Lower lobe of right lung (tissue), 2 donors: Measurements from ENCODE around the gene MICAL3. TPM values are rescaled to one million over a fixed set of nuclear protein-coding genes. Genes with fewer than 3 reads are reported as not detected.

Experiments used
- ATAC-seq, 2 donors: fragments of 200-7000 bp; cut with Tn5 transposase; one replicate each; pipeline ENCODE4 v1.9.1; 2020 to 2022; ENCODE audit warnings: mild to moderate bottlenecking in 2 of 2, moderate library complexity in 2 of 2
- DNase-seq: peaks from one replicate; pipeline ENCODE4 v3.0.0-alpha.2; 2020
- H3K27ac ChIP-seq: fragments of 200-600 bp; one replicate; pipeline ENCODE4 v1.8.0; 2022
- H3K27me3 ChIP-seq: fragments of 200-600 bp; one replicate; pipeline ENCODE4 v1.8.0; 2022; ENCODE audit warnings: low read depth
- H3K36me3 ChIP-seq: fragments of 200-600 bp; one replicate; pipeline ENCODE4 v1.8.0; 2022; ENCODE audit warnings: mild to moderate bottlenecking
- H3K4me1 ChIP-seq: fragments of 200-600 bp; one replicate; pipeline ENCODE4 v1.8.0; 2022
- H3K4me3 ChIP-seq: fragments of 200-600 bp; one replicate; pipeline ENCODE4 v1.8.0; 2022; ENCODE audit warnings: mild to moderate bottlenecking
- H3K9me3 ChIP-seq: fragments of 200-600 bp; one replicate; pipeline ENCODE4 v1.8.0; 2022
- intact Hi-C: fragments of 100-400 bp; cut with DNase I; formaldehyde crosslinking; loops from one replicate; pipeline ENCODE4 v1.11.0; 2022
- total RNA-seq: library from RNA; stranded (reverse); fragmentation: NEBNext Ultra II Directional; extraction: Animal tissue kit (Norgen Biotek cat#: 25700); gene quantifications from one replicate; pipeline ENCODE4 v1.2.1, GENCODE V29; 2021
- TF ChIP-seq, protein P1 (sequence below): fragments of 200-600 bp; IDR thresholded peaks from one replicate; pipeline ENCODE4 v1.8.0; 2022; ENCODE audit warnings: antibody characterized with exemption, mild to moderate bottlenecking
- donor health status: DM: no; HTN: yes; CAD: no; lungs with severe emphysema.

The MICAL3 gene
- total RNA-seq, 1 donor from 2014 or later, result 23.5 TPM

- TF ChIP-seq, protein P1, sequence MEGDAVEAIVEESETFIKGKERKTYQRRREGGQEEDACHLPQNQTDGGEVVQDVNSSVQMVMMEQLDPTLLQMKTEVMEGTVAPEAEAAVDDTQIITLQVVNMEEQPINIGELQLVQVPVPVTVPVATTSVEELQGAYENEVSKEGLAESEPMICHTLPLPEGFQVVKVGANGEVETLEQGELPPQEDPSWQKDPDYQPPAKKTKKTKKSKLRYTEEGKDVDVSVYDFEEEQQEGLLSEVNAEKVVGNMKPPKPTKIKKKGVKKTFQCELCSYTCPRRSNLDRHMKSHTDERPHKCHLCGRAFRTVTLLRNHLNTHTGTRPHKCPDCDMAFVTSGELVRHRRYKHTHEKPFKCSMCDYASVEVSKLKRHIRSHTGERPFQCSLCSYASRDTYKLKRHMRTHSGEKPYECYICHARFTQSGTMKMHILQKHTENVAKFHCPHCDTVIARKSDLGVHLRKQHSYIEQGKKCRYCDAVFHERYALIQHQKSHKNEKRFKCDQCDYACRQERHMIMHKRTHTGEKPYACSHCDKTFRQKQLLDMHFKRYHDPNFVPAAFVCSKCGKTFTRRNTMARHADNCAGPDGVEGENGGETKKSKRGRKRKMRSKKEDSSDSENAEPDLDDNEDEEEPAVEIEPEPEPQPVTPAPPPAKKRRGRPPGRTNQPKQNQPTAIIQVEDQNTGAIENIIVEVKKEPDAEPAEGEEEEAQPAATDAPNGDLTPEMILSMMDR, result no peak
- intact Hi-C loops, result no loop called here
- no peak overlapping the region for H3K4me3 ChIP-seq
- H3K4me1 ChIP-seq, result no peaks in the 10 kb centered on the region
- no peaks in the 10 kb centered on the region for H3K9me3 ChIP-seq
- no peak for ATAC-seq
- no peaks in the 10 kb centered on the region for H3K36me3 ChIP-seq
- no peak overlapping the region for H3K27ac ChIP-seq
- no peak for DNase-seq
- H3K27me3 ChIP-seq, result no peaks in the 10 kb centered on the region
Observed at GRCh38 chr22:18070556-18071306, 46.4 kb upstream of the MICAL3 start.

- H3K4me3 ChIP-seq, result no peak overlapping the region
- no peaks in the 10 kb centered on the region for H3K27me3 ChIP-seq
- no peak overlapping the region for H3K27ac ChIP-seq
- ATAC-seq (no peak), DNase-seq (no peak)
- no peaks in the 10 kb centered on the region for H3K36me3 ChIP-seq
- no peaks in the 10 kb centered on the region for H3K4me1 ChIP-seq
- TF ChIP-seq, protein P1, result no peak
- no peaks in the 10 kb centered on the region for H3K9me3 ChIP-seq
- intact Hi-C loops, result no loop called here
Observed at GRCh38 chr22:18070041-18070440, 45.7 kb upstream of the MICAL3 start.

- TF ChIP-seq, protein P1, result no peak
- Histone ChIP-seq H3K4me1 (no peaks in the 10 kb centered on the region), H3K27me3 (no peaks in the 10 kb centered on the region), H3K36me3 (no peaks in the 10 kb centered on the region), H3K9me3 (no peaks in the 10 kb centered on the region), H3K27ac (no peak overlapping the region), H3K4me3 (no peak overlapping the region)
- intact Hi-C loops, result no loop called here
- ATAC-seq (no peak), DNase-seq (no peak)
Observed at GRCh38 chr22:18069041-18069440, 44.7 kb upstream of the MICAL3 start.

DNA sequence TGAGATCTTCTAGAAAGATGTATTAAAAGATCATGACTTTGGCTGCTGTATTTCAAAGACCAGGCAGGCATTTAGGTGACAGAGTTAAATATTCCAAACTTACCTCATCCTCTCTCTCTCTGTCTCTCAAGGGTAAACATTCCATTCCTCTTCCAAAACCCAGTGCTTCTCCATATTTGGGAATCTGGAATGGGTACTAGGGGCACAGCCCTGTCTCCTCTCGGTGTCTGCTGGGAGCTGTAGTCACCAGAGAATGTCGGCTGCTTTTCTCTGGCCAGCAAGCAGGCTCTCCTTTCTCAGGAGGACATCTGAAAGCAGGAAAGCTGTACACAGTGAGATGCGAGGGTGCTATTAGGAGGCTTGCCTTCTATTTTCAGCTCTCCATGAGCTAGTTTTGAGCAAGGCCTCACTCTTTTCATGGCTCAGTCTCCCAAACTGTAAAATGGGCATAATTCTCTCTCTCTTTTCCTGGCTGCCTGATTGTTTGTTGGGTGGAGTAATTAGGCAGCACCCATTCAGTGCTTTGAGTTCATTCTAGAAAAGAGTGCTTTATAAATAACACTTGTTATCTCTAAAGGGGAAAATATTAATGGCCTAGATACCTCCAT lies 44.1 kb upstream of the MICAL3 start:
- ATAC-seq (no peak), DNase-seq (no peak)
- Histone ChIP-seq H3K4me3 (no peak overlapping the region), H3K4me1 (no peaks in the 10 kb centered on the region), H3K27me3 (no peaks in the 10 kb centered on the region), H3K9me3 (no peaks in the 10 kb centered on the region), H3K27ac (no peak overlapping the region), H3K36me3 (no peaks in the 10 kb centered on the region)
- intact Hi-C loops, result no loop called here
- TF ChIP-seq, protein P1, result no peak

DNA sequence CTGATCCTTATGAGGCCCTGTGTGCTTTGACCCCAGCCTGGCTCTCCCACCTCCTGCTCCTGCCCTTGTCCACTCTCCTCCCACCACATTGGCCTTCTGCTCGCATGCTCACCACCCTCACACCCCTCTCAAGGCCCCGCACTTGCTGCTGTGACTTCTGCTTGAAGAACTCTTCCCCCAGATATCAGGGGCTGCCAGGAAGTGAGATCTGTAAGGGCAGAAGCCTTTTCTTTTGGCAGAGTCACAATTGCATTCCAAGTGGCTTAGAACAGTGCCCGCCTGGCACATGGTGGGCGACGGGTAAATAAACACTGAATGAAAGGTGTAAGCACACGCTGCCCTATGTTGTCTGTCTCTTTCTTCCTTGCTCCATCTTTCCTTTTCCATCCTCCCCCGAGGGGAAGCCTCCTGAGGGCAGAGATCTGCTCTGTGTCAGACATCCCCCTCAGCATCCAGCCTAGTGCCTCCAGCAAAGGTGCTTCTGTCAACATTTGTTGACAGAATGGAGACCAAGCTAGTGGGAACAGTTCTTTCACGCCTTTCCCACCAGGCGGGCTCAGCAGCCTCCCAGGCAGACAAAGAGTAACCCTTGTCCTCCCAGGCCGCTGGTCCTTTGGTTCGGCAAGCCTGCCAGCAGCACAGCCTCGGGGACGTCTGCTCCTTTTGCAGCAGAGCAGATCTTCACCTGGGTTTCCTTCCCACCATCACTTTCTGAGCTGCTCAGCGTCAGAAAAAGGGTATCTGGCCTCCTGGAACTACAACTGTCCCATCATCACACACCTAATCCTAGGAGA lies 43.4 kb upstream of the MICAL3 start:
- Histone ChIP-seq H3K27ac (no peak overlapping the region), H3K4me1 (no peaks in the 10 kb centered on the region), H3K4me3 (no peak overlapping the region), H3K27me3 (no peaks in the 10 kb centered on the region), H3K9me3 (no peaks in the 10 kb centered on the region), H3K36me3 (no peaks in the 10 kb centered on the region)
- DNase-seq, result no peak
- intact Hi-C loops, result no loop called here
- TF ChIP-seq, protein P1, result no peak
- ATAC-seq, result no peak
